GM18526 (cell line): ENCODE measurements around the gene CKAP2L.

Source experiments
- POLR2A ChIP-seq: IDR thresholded peaks from 3 replicates; pipeline ENCODE4 v1.6.1; 2011; ENCODE audit not compliant: insufficient read length; ENCODE audit errors: extremely low read depth

Gene CKAP2L

GRCh38 chr2:112712903-112713584 lies 51.4 kb downstream of the CKAP2L start:
- no peak for TF ChIP-seq POLR2A

- TF ChIP-seq POLR2A = no peak
Observed at GRCh38 chr2:112712465-112712864, 51.9 kb downstream of the CKAP2L start.

- no peak for TF ChIP-seq POLR2A
Observed at GRCh38 chr2:112710956-112711750, 53.3 kb downstream of the CKAP2L start.

DNA sequence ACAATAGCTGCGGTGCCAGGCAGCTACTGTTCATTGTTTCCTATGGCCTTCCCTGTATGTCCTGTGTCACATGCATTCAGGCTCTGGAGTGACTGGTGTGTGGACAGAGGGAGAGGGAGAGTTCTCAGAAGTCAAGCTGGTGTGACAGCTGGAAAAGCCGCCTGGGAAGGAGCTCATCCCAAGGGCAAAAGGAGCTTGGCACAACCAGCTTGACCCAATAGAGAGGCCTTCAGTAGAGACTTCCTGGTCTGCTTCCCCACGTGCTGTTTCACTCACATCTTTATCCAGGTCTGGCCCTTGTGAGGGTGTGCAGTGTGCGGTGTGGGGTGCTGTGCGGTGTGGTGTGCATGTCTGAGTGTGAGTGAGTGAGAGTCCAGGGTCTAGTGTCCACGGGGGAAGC lies 54.7 kb downstream of the CKAP2L start:
- TF ChIP-seq POLR2A = no peak

GRCh38 chr2:112708968-112709367 lies 55.4 kb downstream of the CKAP2L start:
- TF ChIP-seq POLR2A = no peak

GRCh38 chr2:112706170-112706664 lies 58.2 kb downstream of the CKAP2L start:
- no peak for TF ChIP-seq POLR2A

DNA sequence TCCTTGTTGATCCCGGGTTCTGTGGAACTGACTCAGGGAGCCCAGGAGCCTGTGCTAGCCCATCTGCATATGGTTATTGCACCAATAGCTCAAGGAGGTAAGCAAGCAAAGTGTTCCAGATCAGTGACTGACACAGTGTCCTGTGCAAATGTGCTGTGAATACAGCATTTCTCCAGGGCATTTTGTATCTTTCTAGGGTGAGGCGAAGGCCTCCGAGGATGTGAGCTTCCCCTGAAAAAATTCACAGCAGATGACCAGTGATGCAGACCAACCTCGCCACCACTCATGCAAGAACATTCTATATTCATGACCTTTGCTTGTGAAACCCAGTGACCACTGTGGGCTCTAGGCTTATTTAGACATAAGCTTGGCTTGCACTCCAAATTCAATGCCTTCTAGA lies 58.8 kb downstream of the CKAP2L start:
- no peak for TF ChIP-seq POLR2A

- no peak for TF ChIP-seq POLR2A
Observed at GRCh38 chr2:112703684-112704083, 60.7 kb downstream of the CKAP2L start.

DNA sequence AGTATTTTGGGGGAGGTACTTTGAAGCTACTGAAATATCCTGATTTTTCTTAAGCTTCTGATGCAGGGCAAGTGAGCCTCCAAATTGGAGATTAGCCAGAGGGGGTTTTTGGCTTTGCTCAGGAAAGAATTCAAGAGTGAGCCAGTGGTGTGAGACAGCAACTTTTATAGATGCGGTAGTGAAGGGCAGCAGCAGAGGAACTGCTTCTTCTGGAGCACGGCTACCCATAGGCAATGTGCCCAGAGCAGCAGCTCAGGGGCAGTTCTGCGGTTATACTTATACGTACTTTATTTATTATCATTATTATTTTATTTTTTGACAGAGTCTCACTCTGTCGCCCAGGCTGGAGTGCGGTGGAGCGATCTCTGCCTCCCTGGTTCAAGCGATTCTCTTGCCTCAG lies 63.4 kb downstream of the CKAP2L start:
- TF ChIP-seq POLR2A = no peak

GRCh38 chr2:112699984-112700667 lies 64.3 kb downstream of the CKAP2L start:
- no peak for TF ChIP-seq POLR2A

DNA sequence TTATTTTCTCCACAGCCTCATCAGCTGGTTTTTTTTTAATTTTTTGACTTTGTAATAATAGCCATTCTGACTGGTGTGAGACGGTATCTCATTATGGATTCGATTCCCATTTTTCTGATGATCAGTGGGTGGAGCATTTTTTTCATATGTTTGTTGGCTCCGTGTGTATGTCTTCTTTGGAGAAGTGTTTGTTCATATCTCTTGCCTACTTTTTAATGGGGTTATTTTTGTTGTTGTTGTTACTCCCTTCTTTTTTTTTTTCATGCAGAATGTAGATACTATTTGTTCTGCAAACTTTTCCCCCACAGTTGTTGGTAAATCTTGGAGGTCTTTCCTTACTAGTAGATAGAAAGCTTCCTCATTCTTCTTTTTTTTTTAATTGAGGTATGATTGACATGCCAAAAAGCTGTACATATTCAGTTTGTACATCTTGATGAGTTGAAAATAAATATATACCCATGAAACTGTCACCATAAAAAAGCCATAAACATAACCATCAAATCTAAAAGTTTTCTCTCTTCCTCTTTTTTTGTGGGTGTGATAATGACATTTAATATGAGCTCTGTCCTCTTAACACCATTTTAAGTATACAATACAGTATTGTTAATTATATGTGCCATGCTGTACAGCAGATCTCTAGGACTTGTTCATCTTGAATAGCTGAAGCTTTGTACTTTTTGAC lies 65.4 kb downstream of the CKAP2L start:
- no peak for TF ChIP-seq POLR2A

DNA sequence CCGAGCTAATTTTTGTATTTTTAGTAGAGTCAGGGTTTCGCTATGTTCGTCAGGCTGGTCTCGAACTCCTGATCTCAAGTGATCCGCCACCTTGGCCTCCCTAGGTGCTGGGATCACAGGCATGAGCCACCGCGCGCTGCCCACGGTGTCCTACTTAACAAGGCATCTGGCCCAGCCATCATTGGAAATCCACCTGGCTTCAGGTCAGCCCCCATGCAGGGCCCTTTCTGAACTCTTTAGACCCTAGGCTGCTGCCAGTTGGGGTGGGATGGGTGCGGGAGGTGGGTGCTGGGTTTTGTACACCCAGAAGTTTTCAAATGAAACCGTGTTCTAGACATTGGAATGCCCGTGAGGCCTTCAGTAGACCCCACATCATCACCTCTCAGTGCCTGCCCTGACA lies 70.2 kb downstream of the CKAP2L start:
- no peak for TF ChIP-seq POLR2A

DNA sequence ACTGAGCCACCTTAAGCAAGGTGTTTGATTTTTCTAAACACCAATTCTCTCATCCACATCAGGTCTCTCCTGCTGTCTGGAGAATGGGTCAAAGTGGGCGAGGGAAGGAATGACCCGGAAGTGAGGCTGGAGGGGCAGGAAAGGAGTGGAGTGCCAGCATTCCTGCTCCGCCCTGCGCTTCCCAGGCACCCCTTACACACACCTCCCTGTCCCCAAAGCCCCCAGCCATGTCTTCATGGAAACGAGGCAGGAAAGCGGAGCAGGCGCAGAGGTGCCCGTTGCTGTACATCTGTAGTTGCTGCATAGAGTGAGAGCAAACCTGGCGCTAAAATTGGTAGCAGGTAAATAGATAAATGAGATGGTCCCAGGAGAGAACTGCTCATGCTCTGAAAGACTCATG lies 70.8 kb downstream of the CKAP2L start:
- TF ChIP-seq POLR2A = no peak

GRCh38 chr2:112692918-112693317 lies 71.5 kb downstream of the CKAP2L start:
- no peak for TF ChIP-seq POLR2A

- no peak for TF ChIP-seq POLR2A
Observed at GRCh38 chr2:112692495-112692911, 71.9 kb downstream of the CKAP2L start.

DNA sequence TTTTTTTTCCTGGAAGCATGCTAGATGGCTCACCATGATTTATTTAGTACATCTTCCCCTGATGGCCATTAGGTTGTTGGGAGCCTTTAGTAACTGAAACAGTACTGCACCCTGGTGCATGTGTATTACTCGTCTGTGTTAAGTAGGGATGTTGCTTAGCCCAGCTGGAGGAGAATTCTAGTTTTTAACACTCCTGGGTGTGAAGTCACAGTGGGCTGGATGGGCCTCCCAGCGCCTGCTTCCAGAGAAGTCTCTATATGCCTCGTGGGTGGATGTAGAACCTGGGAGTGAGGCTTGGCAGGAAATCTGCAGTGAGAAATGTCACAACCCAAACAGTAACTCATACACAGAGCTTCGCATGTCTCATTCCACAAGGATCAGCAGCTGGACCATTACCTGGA lies 72.5 kb downstream of the CKAP2L start:
- TF ChIP-seq POLR2A = no peak

GRCh38 chr2:112690853-112691401 lies 73.5 kb downstream of the CKAP2L start:
- no peak for TF ChIP-seq POLR2A
